Aorta (tissue), 5 donors: Measurements from ENCODE around the gene SLC22A23. TPM values are rescaled to one million over a fixed set of nuclear protein-coding genes. Genes with fewer than 3 reads are reported as not detected.

Experiments
- ATAC-seq: fragments of 200-7000 bp; cut with Tn5 transposase; one replicate; pipeline ENCODE4 v1.9.1; 2022; ENCODE audit warnings: moderate library complexity; ENCODE audit not compliant: low FRiP score
- DNase-seq, 2 donors: peaks; one replicate each; pipeline ENCODE4 v3.0.0-alpha.2; 2020
- H3K27ac ChIP-seq, 2 donors: one replicate each; pipeline ENCODE4 v1.5.1; 2013; ENCODE audit warnings: low read length in 2 of 2, mild to moderate bottlenecking in 2 of 2, moderate library complexity in 2 of 2, control low read depth in 1 of 2, inconsistent platforms in 1 of 2, low read depth in 1 of 2
- H3K27me3 ChIP-seq, 2 donors: one replicate each; pipeline ENCODE4 v1.6.1; 2013; ENCODE audit warnings: control low read depth in 1 of 2, low read length in 1 of 2, mild to moderate bottlenecking in 1 of 2, moderate library complexity in 1 of 2; ENCODE audit not compliant: insufficient read depth in 2 of 2, control insufficient read depth in 1 of 2
- H3K36me3 ChIP-seq, 2 donors: one replicate each; pipeline ENCODE4 v1.6.1; 2013; ENCODE audit warnings: control low read depth in 1 of 2, low read length in 1 of 2, mild to moderate bottlenecking in 1 of 2; ENCODE audit not compliant: insufficient read depth in 2 of 2, control insufficient read depth in 1 of 2
- H3K4me1 ChIP-seq, 2 donors: one replicate each; pipeline ENCODE4 v1.6.1; 2013; ENCODE audit warnings: low read length in 2 of 2, control low read depth in 1 of 2, mild to moderate bottlenecking in 1 of 2, moderate library complexity in 1 of 2; ENCODE audit not compliant: insufficient read depth in 2 of 2, control insufficient read depth in 1 of 2
- H3K4me3 ChIP-seq, 2 donors: one replicate each; pipeline ENCODE4 v1.5.1; 2013; ENCODE audit warnings: low read length in 2 of 2, control low read depth in 1 of 2, mild to moderate bottlenecking in 1 of 2
- H3K9me3 ChIP-seq: one replicate; pipeline ENCODE4 v1.6.1; 2013; ENCODE audit warnings: mild to moderate bottlenecking, low read length; ENCODE audit not compliant: control insufficient read depth
- WGBS, 2 donors: extraction: QIAGEN DNeasy Blood & Tissue Kit; methylation state at CpG; one replicate each; pipeline ENCODE4 v1.1.7; 2013; 5-methylcytosine and 5-hydroxymethylcytosine counted together
- intact Hi-C, 2 donors: fragments of 100-400 bp; cut with DNase I; formaldehyde crosslinking; loops; one replicate each; pipeline versions ENCODE4 v1.14.2 to v1.15.0; 2022
- polyA plus RNA-seq, 2 donors: library from polyadenylated mRNA; stranded (reverse); fragments of 200-250 nt; gene quantifications; one replicate each; pipeline ENCODE4 v1.2.3, GENCODE V29; 2013
- total RNA-seq, 2 donors: library from RNA; stranded (reverse); fragmentation: NEBNext Ultra II Directional; extraction: Animal tissue kit (Norgen Biotek cat#: 25700); gene quantifications; one replicate each; pipeline ENCODE4 v1.2.1, GENCODE V29; 2021
- donor health status: healthy with polysubstance abuse.
- donor health status: Bipolar disorder and iron deficiency.
- donor health status: DM: no; HTN: no; CAD: no.
- donor health status: DM: no; HTN: no; CAD: no.
- donor health status: DM: yes; HTN: yes; CAD: no.

Gene SLC22A23
- total and polyA plus RNA-seq, 4 donors = 1.5 to 9.4 (median 4.3) TPM

DNA sequence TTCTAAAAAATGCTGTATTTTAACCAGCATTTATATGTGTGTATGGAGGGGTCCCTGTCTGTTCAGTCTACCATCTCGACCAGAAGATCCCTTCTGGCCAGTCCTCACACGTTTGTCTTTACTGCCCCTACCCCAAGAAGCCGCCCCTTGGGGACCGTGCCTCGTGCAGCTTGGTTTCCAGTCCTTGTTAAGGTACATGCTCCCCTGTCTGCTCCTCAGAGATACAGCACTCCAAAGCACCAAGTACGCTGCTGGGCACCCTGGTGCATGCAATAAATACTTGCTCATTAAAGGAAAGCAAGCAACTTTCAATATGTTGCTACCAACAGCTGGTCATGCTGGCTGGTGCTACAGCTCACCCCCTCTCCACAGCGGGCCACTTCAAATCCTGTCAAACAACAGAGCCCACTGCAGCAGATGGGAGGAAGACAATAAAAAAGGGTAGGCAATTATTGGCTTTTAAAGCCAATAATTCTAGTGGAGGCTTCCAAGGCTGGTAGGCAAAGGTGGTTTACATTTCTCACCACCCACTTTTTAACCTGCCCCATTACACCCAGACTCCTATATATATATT lies 136.5 kb downstream of the SLC22A23 start:
- no peak overlapping the region for H3K27ac ChIP-seq

DNA sequence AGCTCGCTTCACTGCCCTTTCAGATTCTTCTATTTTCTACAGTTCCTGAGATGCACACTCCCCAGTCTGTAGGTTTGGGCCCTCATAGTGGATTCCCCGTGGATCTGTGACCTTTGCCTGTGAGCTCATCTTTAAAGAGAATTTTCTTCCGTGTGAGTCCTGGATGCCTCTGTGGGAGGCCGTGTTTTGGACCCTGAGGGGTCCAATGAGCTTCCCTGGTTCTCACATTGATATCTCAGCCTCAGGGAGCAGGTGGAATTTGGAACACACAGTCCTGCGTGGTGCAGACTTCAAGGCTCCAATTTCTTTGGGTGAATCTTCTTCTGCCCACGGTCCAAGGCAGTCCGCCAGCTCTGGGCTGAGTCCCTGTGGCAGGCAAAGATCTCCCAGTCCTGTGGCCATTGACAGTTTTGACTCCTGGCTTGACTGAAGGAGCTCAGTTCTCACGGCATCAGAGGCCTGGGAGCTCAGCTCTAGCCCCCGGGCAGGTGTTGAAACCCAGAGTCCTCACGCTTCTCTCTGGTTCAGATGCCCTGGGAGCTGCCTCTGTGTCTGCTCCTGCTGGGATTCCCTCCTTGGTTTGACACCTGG lies 137.1 kb downstream of the SLC22A23 start:
- DNase-seq = no peak

More for the DNA sequence above, 136.5 kb downstream of the SLC22A23 start:
- no peak overlapping the region for H3K4me3 ChIP-seq
- H3K27me3 ChIP-seq = no peaks in the 10 kb centered on the region
- intact Hi-C loops = no loop called here
- H3K4me1 ChIP-seq = no peaks in the 10 kb centered on the region
- no peaks in the 10 kb centered on the region for H3K36me3 ChIP-seq
- ATAC-seq (no peak), DNase-seq (no peak)
- no peaks in the 10 kb centered on the region for H3K9me3 ChIP-seq
- 75 to 84% methylated on average over 7 of the region's 7 CpGs for WGBS, 2 donors

DNA sequence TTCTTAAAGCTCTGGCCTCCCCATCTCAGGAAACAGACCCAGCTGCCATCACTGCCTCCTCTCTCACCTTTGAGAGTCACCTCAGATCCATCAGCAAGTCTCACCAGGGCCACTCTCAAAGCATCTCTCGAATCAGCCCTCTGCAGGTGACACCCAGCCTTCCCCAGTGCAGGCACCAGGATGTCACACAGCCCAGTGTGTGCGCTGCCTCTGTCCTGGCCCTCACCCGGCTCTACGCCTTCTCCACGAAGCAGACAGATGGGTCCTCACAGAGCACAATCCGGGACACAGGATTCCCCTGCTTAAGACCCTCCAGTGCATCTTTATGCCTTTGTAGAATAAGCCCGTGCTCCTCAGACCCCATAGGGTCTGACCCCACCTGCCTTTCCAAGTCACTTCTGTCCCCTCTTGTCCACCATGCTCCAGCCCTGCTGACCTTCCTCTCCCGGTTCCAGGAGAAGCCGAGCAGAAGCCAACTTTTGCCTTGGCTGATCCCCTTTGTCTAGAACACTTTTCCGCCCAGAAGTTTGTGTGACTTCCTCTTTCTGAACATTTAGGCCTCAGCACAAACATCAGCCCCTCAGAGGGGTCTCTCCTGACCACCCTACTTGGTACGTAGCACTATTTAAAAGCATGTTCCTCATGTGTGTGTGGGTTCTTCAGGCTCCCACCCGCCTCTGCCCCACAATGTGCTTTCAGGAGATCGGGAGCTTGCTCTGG lies 137.9 kb downstream of the SLC22A23 start:
- H3K27me3 ChIP-seq = no peaks in the 10 kb centered on the region
- no peaks in the 10 kb centered on the region for H3K9me3 ChIP-seq
- H3K4me3 ChIP-seq = no peak overlapping the region
- WGBS, 2 donors = 94 to 95% methylated on average over 13 of the region's 13 CpGs
- ATAC-seq = no peak
- H3K4me1 ChIP-seq = no peaks in the 10 kb centered on the region
- intact Hi-C loops = no loop called here
- H3K27ac ChIP-seq = no peak overlapping the region
- H3K36me3 ChIP-seq = no peaks in the 10 kb centered on the region
- no peak for DNase-seq

More for the DNA sequence above, 137.1 kb downstream of the SLC22A23 start:
- Histone ChIP-seq H3K36me3 (no peaks in the 10 kb centered on the region), H3K27me3 (no peaks in the 10 kb centered on the region), H3K4me1 (no peaks in the 10 kb centered on the region), H3K27ac (no peak overlapping the region), H3K9me3 (no peaks in the 10 kb centered on the region), H3K4me3 (no peak overlapping the region)
- ATAC-seq = no peak
- intact Hi-C loops = no loop called here
- WGBS, 2 donors = 66 to 88% methylated on average over 10 of the region's 10 CpGs

DNA sequence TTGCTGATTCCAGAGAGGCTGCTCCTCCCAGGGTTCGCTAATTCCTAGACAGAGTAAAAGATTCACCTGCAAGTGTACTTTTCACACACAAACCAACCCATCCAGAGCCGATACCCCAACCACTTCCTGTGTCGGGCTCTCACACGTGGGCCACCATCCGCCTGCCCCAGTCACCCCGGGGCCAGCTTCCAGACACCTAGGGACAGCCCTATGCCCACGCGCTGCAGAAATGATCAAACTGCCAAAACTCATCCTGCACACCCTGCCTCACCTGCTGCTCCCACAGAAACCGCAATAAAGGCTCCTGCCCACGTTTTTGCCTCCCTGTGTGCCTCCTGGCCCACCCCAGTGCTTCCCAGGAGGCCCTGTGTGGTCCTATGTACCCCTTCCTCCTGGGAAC lies 138.6 kb downstream of the SLC22A23 start:
- Histone ChIP-seq H3K36me3 (no peaks in the 10 kb centered on the region), H3K27me3 (no peaks in the 10 kb centered on the region), H3K27ac (no peak overlapping the region), H3K4me1 (no peaks in the 10 kb centered on the region), H3K9me3 (no peaks in the 10 kb centered on the region), H3K4me3 (no peak overlapping the region)
- DNase-seq (no peak), ATAC-seq (no peak)
- WGBS, 2 donors = 86 to 91% methylated on average over 10 of the region's 10 CpGs
- intact Hi-C loops = no loop called here

DNA sequence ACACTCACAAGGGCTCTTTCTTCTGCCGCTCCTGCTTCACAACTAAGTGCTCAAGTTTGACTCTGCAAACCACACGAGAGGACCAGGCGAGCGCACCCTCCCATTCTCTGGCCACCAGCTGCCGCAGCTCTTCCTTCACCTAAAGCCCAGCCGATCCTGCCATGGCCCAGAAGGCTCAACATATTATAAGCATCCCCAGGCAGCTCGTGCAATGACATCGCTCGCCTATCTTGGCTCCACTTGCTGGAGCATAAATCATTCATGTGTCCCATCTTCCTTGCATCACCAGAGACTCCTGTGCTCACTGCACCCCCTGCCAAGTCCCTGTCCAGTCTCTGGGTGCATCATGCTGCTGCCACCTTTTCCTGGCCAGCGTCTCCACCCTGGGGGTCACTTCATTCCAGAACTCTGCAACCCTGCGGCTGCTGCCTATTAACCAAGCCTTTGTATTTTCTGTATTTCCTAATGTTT lies 139.1 kb downstream of the SLC22A23 start:
- DNase-seq (no peak), ATAC-seq (no peak)
- H3K27ac ChIP-seq = no peak overlapping the region
- intact Hi-C loops = no loop called here
- no peak overlapping the region for H3K4me3 ChIP-seq
- H3K27me3 ChIP-seq = no peaks in the 10 kb centered on the region
- 81 to 85% methylated on average over 11 of the region's 11 CpGs for WGBS, 2 donors
- H3K36me3 ChIP-seq = no peaks in the 10 kb centered on the region
- no peaks in the 10 kb centered on the region for H3K4me1 ChIP-seq
- H3K9me3 ChIP-seq = no peaks in the 10 kb centered on the region

DNA sequence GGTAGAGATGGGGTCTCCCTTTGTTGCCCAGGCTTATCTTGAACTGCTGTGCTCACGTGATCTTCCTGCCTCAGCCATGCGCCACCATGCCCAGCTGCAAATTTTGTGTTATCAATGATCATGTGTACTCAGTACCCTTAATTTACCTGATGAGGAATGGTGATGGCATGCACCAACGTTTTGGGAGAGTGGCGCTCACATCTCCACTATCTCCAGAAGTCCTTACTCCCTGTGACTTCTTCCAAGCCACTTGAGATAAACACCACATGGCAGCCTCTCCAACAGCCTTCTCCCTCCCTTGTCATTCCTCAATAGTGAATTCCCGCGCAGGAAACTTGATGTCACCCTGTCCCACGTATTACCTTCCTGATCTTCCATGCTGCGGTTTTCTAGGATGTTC lies 140.0 kb downstream of the SLC22A23 start:
- H3K27me3 ChIP-seq = no peaks in the 10 kb centered on the region
- WGBS, 2 donors = 82 to 86% methylated on average over 8 of the region's 8 CpGs

DNA sequence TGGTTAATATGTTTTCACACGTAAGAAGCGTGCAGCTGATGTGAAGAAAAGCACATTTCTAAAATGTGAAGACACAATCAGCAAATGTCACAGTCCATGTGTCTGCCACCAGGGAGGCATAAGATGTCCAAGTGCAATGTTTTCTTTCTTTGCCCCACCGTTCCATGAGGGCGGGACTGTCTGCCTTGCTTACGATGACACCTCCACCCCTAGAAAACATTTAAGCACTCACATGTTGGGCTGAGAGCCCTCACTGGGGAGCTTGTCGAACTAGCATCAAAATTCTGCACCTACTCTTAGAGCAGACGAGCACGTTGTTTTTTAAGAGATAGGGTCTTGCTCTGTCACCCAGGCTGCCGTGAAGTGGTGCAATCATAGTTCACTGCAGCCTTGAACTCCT lies 140.5 kb downstream of the SLC22A23 start:
- intact Hi-C loops = no loop called here
- 86 to 90% methylated on average over 9 of the region's 9 CpGs for WGBS, 2 donors
- Histone ChIP-seq H3K27ac (no peak overlapping the region), H3K4me3 (no peak overlapping the region), H3K27me3 (no peaks in the 10 kb centered on the region), H3K9me3 (no peaks in the 10 kb centered on the region), H3K4me1 (no peaks in the 10 kb centered on the region), H3K36me3 (no peaks in the 10 kb centered on the region)
- ATAC-seq (no peak), DNase-seq (no peak)

More for the DNA sequence above, 140.0 kb downstream of the SLC22A23 start:
- Histone ChIP-seq H3K27ac (no peak overlapping the region), H3K9me3 (no peaks in the 10 kb centered on the region), H3K4me1 (no peaks in the 10 kb centered on the region), H3K4me3 (no peak overlapping the region), H3K36me3 (no peaks in the 10 kb centered on the region)
- intact Hi-C loops = no loop called here
- DNase-seq = no peak
- ATAC-seq = no peak

DNA sequence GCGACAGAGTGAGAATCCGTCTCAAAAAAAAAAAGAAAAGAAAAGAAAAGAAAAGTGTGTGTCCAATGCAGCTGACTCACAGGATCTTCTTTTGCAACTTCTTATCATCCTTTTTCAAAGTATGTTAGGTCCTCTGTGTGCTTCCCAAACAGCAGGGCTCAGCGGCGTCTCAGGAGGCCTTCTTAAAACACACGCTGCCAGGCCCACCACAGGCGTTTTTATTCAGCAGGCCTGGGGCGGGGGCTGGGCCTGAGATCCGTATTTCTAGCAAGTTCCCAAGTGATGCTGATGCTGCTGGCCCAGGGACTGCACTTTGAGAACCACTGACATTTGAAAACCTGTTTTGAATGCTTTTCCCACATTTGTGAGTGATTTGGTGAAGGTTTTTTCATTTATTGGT lies 141.0 kb downstream of the SLC22A23 start:
- Histone ChIP-seq H3K4me1 (no peaks in the 10 kb centered on the region), H3K36me3 (no peaks in the 10 kb centered on the region), H3K27me3 (no peaks in the 10 kb centered on the region), H3K27ac (no peak overlapping the region), H3K9me3 (no peaks in the 10 kb centered on the region), H3K4me3 (no peak overlapping the region)
- DNase-seq (no peak), ATAC-seq (no peak)
- intact Hi-C loops = no loop called here
- WGBS, 2 donors = 74 to 75% methylated on average over 8 of the region's 8 CpGs
